Measurements from ENCODE around the gene PHF12. TPM values are rescaled to one million over a fixed set of nuclear protein-coding genes. Genes with fewer than 3 reads are reported as not detected.

The PHF12 gene
- total RNA-seq, 1 experiment from 2014 or later = 36.0 TPM

- intact Hi-C loops (cut with micrococcal nuclease; ENCODE audit: unreplicated experiment) = no loop called here
- no peaks in the 10 kb centered on the region for H3K4me1 ChIP-seq (replicated peaks; ENCODE audit: insufficient read depth)
- TF ChIP-seq EZH2 (IDR thresholded peaks at IDR 0.05; ENCODE audit: low read depth) (no peak), CTCF (conservative IDR thresholded peaks at IDR 0.05) (no peak)
- CTCF ChIA-PET = no interaction called here
- peaks cover 5% of the 10 kb centered on the region; the same call in 1 of the 2 replicates for H3F3A ChIP-seq (ENCODE audit: insufficient read depth, low read depth)
- POLR2A ChIA-PET (ENCODE audit: unreplicated experiment) = no interaction called here
- no TSS peak for BruUV-seq (replicated peaks)
- H3K4me3 ChIP-seq = no peak overlapping the region
- no peaks in the 10 kb centered on the region for H3K36me3 ChIP-seq (ENCODE audit: low read depth)
- H3K9me3 ChIP-seq (ENCODE audit: insufficient read depth, low read depth) = no peaks in the 10 kb centered on the region
- no peak overlapping the region for H3K27ac ChIP-seq
- DNase-seq = no peak
- H3K9me2 ChIP-seq (ENCODE audit: insufficient read depth) = no peaks in the 10 kb centered on the region
- H2AFZ ChIP-seq = no peak overlapping the region
- H3K4me2 ChIP-seq = no peak overlapping the region
- no peaks in the 10 kb centered on the region for H3K79me2 ChIP-seq (ENCODE audit: low read depth)
- no peaks in the 10 kb centered on the region for H3K27me3 ChIP-seq (ENCODE audit: insufficient read depth, low read depth)
- no peaks in the 10 kb centered on the region for H4K20me1 ChIP-seq (ENCODE audit: insufficient read depth)
These were observed 62.5 kb downstream of the PHF12 start for GRCh38 chr17:28888832-28889231.

DNA sequence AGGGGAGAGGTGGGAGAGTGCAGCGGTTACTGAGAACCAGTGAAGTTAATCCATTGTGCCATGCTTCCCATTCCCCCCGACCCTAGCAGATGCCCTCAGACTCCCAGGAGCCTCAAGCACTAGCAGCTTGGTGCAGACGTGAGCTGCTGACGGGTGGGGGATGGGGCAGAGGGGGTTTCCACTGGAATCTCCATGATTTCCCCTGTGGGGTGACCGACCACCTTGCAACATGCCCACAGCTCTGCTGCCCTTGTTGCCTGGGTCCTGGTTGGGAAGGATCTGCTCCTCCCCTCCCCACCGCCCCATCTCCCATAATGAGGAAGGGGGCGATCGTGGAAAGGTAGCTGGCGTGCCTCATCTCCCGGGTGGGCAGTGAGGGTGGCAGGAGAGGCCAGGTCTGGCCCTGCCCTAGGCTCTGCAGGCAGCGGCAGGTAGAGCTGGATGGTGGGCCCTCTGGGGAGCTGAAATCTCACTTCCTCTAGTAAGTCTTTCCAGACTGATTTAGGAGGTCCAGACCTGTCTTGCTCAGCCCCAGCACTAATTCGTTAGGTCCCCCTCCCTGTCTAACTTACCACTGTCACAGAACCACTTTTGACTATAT, 63.3 kb downstream of the PHF12 start:
- CTCF ChIA-PET = no interaction called here
- TF ChIP-seq EZH2 (IDR thresholded peaks at IDR 0.05; ENCODE audit: low read depth) (no peak), CTCF (conservative IDR thresholded peaks at IDR 0.05) (no peak)
- no peak overlapping the region for H3K27ac ChIP-seq
- POLR2A ChIA-PET (ENCODE audit: unreplicated experiment) = no interaction called here
- no TSS peak for BruUV-seq (replicated peaks)
- H3K9me3 ChIP-seq (ENCODE audit: insufficient read depth, low read depth) = no peaks in the 10 kb centered on the region
- H3K79me2 ChIP-seq (ENCODE audit: low read depth) = no peaks in the 10 kb centered on the region
- intact Hi-C loops (cut with micrococcal nuclease; ENCODE audit: unreplicated experiment) = no loop called here
- no peaks in the 10 kb centered on the region for H3K27me3 ChIP-seq (ENCODE audit: insufficient read depth, low read depth)
- no peak overlapping the region for H3K4me3 ChIP-seq
- no peaks in the 10 kb centered on the region for H3K9me2 ChIP-seq (ENCODE audit: insufficient read depth)
- H2AFZ ChIP-seq = no peak overlapping the region
- peaks cover 5% of the 10 kb centered on the region; the same call in 1 of the 2 replicates for H3F3A ChIP-seq (ENCODE audit: insufficient read depth, low read depth)
- DNase-seq = no peak
- no peaks in the 10 kb centered on the region for H3K4me1 ChIP-seq (replicated peaks; ENCODE audit: insufficient read depth)
- H3K4me2 ChIP-seq = no peak overlapping the region
- no peaks in the 10 kb centered on the region for H4K20me1 ChIP-seq (ENCODE audit: insufficient read depth)
- H3K36me3 ChIP-seq (ENCODE audit: low read depth) = no peaks in the 10 kb centered on the region

DNA sequence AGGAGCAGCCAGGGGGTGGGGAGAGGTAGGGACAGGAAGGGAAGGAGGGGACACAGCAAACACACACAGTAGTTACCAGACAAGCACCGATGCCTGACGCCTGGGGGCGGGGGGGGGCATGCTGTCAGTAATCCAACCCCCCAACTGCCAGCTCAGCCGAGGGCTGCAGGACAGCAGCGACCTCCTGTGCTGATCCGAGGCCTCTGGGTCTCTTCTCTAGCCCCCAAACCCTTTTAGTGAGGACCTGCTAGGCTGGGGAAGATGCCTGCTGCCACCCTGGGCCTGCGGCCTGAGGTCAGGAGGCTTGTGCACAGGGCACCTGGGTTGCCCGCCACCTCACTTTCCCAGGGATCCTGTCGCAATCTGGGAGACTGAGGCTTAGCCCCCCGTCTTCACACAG, 65.4 kb downstream of the PHF12 start:
- H3K4me1 ChIP-seq (replicated peaks; ENCODE audit: insufficient read depth) = no peaks in the 10 kb centered on the region
- no peaks in the 10 kb centered on the region for H3K27me3 ChIP-seq (ENCODE audit: insufficient read depth, low read depth)
- H3K9me2 ChIP-seq (ENCODE audit: insufficient read depth) = no peaks in the 10 kb centered on the region
- H3K4me2 ChIP-seq = no peak overlapping the region
- no peak overlapping the region for H3K4me3 ChIP-seq
- BruUV-seq (replicated peaks) = no TSS peak
- intact Hi-C loops (cut with micrococcal nuclease; ENCODE audit: unreplicated experiment) = no loop called here
- ChIA-PET POLR2A (ENCODE audit: unreplicated experiment) (no interaction called here), CTCF (no interaction called here)
- no peak overlapping the region for H2AFZ ChIP-seq
- no peak for DNase-seq
- H3K36me3 ChIP-seq (ENCODE audit: low read depth) = no peaks in the 10 kb centered on the region
- H3K27ac ChIP-seq = no peak overlapping the region
- H4K20me1 ChIP-seq (ENCODE audit: insufficient read depth) = no peaks in the 10 kb centered on the region
- H3K79me2 ChIP-seq (ENCODE audit: low read depth) = no peaks in the 10 kb centered on the region
- peaks cover 5% of the 10 kb centered on the region; the same call in 1 of the 2 replicates for H3F3A ChIP-seq (ENCODE audit: insufficient read depth, low read depth)
- no peak for TF ChIP-seq CTCF (conservative IDR thresholded peaks at IDR 0.05)
- TF ChIP-seq EZH2 (IDR thresholded peaks at IDR 0.05; ENCODE audit: low read depth) = no peak
- no peaks in the 10 kb centered on the region for H3K9me3 ChIP-seq (ENCODE audit: insufficient read depth, low read depth)
